GM18909 (cell line): ENCODE results near the gene IKBIP.
A peak's percentile ranks its signal among the peaks of the same experiment; 100 is the strongest.
"Not testable (repeated sequence)": the region's sequence is repeated elsewhere in the genome, so short reads cannot be mapped to it uniquely, and the experiment has no call there.

ENCODE experiments used
- ATAC-seq: cut with Tn5 transposase; IDR thresholded peaks from one replicate; pipeline ENCODE4 v1.9.1; 2021; ENCODE audit warnings: mild to moderate bottlenecking; ENCODE audit not compliant: unreplicated experiment, poor library complexity

Gene IKBIP

GRCh38 chr12:98638009-98638408, 6.6 kb downstream of the IKBIP start:
- no peak for ATAC-seq

- no peak for ATAC-seq
These were observed 7.5 kb downstream of the IKBIP start for GRCh38 chr12:98637068-98637467.

DNA sequence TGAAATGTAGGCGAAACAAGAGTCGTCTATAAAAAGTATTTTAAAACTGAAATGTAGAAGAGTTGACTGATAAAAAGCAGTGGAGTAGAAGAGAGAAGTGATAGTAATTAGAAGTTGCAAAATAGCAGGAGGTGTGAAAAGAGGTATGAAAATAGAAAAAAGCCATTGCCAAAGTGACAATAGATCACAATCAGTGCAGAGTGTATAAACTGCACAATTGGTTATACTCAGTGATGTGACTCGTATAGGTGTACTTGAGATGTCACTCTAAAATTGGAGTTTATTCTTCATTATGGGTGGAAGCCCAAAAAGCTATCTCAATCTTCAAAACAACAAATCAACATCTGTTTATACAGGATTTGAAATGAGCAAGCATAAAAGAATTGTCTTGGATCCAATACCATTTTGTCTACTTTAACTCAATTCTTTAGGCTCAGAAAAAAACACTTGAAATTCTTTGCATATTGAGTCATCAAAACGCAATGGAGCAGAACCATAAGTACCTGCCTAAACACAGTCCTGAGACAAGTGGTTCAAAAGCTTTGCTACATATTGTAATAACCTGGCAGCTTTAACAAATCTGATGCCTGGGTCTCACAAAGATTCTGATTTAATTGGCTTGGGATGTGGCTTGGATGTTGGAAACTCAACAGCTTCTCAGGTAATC, 8.8 kb downstream of the IKBIP start:
- peak; percentile 86 for ATAC-seq

DNA sequence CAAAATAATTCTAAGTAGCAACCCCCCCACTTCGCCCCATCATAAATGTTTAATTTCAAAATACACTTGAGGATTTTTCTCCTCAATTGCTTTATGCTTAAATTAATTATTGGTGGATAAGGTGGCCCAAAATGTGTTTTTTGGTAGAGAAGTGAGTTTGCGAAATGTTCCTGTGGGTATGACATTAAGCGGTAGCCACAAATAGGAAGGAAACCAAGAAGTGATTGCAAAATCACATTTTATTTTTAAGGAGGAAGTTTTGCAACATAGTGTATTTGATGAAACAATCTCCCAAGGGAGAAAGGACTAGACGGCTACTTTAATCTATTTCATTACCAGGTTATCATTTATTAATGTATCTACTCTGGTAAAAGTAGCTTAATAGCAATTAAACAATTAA, 25.6 kb downstream of the IKBIP start:
- no peak for ATAC-seq

DNA sequence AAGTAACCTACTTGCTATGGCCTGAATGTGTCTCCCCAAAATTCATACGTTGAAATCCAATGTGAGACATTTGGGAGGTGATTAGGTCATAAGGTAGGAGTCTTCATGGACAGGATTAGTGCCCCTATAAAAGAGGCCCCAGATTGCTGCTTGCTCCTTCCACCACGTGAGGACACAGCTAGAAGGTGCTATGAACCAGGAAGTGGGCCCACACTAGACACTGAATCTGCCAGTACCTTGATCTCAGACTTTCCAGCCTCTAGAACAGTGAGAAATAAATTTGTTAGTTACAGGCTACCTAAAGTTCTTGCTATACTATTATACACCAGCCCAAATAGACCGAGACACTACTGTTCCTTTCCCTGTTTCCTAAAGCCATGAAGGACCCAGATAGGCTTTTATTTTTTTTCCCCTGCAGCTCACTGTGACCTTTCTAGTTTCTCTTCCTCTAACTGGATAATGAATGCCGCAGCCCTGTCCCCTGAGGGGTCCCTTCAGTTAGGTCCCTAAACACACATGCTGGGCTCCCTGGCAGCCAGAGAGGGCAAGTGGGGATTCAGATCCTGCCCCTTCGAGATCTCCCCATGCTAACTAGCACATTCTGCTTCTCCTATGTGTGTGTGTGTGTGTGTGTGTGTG, 31.8 kb downstream of the IKBIP start:
- ATAC-seq = peak; percentile 91

DNA sequence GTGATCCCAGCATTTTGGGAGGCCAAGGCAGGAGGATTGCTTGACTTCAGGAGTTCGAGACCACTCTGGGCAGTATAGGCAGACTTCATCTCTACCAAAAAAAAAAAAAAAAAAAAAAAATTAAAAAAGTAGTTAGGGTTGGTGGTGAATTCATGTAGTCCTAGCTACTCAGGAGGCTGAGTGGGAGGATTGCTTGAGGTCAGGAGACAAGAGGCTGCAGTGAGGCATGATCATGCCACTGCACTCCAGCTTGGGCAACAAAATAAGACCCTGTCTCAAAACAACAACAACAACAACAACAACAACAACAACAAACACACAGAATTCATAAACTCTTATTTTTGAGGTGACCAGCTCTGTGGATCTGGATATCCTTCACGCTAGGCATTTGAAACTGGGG, 34.0 kb downstream of the IKBIP start:
- ATAC-seq = no peak

GRCh38 chr12:98606359-98606988, 38.1 kb downstream of the IKBIP start:
- ATAC-seq = no peak

DNA sequence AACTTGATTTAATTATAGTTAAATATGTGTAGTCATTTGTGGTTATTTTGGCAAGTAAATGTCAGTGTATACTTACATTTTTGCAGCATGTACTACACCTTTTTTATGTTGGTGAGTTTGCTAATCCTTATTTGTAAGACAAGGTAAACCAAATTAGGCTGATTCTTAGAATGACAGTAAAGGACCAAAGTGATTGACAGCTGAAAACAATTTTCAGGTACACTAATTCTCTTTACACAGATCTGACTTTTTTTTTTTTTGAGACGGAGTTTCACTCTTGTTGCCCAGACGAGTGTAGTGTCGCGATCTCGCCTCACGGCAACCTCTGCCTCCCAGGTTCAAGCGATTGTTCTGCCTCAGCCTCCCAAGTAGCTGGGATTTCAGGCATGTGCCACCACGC, 42.7 kb downstream of the IKBIP start:
- ATAC-seq = no peak

- not testable (repeated sequence) for ATAC-seq
These were observed 47.3 kb downstream of the IKBIP start for GRCh38 chr12:98597313-98597712.

DNA sequence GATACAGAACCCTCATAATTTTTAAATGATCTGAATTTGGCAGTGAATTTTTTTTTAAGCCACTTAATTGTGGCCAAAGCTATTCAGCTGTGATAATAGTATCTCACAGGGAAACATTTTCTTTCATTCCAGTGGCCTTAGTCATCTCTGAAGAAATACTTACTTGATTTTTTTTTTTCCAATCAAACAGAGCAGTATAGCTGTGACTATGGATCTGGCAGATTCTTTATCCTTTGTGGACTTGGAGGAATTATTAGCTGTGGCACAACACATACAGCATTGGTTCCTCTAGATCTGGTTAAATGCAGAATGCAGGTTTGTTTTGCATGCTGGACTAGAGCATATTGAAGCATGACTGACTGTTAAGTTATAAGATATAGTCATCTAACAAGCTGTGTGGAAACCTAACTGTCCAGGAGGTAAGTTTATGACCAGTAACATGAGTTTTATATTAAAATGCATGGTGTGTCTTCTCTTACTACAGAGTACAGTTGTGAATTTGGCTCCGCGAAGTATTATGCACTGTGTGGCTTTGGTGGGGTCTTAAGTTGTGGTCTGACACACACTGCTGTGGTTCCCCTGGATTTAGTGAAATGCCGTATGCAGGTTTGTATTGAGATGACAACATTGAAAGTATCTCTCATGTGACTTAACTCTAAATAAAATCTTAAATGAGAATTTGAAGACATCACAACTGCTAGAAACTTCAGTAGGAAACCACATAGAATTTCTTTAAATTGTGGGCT, 49.2 kb downstream of the IKBIP start:
- no peak for ATAC-seq

GRCh38 chr12:98594050-98594835, 50.3 kb downstream of the IKBIP start:
- ATAC-seq = peak; percentile 3

DNA sequence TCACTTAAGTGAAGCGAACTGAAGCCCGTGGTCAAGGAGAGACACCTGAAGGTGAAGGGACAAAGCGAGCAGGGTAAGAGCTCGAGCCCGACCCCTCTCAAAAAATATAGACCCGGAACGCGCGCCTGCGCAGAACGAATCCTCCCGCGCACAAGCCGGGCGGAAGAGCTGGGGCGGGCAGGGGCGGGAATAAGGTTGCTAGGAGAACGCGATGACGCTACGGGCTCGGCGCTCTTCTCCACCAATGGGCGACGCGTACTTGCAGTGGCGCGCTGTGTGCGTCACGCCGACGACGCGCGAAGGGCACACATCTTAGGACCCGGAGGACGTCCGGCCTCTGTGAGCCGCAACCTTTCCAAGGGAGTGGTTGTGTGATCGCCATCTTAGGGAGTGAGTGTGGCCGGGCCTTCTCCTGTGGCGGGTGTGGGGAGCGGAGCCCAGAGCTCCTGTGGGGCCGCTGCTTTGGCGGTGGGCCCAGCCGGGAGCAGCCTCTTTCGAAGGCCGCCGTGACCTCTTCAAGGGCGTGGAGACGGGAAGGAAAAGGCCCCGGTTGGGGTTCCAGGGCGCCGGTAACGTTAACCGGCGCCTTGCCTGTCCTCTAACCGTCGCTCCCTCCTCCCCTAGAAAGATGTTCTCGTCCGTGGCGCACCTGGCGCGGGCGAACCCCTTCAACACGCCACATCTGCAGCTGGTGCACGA, 51.1 kb downstream of the IKBIP start, which contains the start of gene SLC25A3:
Gene SLC25A3 (plus strand): TSS at position 336 of the 699 bp plus-strand sequence. CDS start 293 bp downstream, at position 629.
- peak; percentile 99 for ATAC-seq

DNA sequence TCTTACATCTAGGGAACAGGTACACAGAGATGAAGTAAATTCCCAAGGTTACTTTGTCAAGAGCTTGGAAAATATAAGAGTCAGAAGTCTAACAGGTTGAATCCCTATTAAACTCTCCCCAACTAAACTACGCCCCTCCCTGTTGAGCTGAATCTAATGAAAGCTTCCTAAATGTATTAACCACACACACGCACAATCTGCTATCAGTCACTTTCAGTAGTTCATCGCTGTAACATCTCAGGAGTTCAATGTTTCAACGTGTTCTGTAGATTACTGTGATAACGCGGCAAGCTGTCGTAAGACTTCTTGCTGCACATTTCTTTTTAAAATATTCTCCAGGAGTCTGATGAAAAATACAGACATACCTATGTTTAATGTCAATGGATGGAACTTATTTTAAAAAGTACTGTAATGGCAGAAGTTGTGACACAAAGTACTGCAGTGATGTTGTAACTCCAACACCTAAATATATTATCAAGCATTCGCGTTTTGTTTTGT, 51.7 kb downstream of the IKBIP start:
- no peak for ATAC-seq

DNA sequence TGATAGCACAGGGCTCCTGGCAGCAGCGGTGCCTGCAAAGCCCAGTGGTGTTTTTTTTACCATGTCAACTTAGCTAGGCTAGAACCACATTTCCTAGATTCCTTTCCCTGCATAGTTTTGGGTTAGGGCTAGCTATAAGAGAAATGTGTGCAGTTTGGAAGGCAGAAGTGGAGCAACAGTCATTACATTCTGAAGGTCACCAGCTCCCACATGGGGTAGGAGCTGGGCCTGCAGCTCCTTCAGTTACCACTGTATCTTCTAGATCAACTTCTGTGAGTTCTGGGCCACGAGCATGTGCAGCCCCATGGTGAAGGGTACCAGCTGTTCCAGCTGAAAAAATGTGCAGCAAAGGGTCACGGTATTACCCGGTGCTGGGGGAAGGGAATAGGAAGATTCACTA, 53.4 kb downstream of the IKBIP start:
- ATAC-seq = no peak

- no peak for ATAC-seq
These were observed 57.5 kb downstream of the IKBIP start for GRCh38 chr12:98587084-98587483.

DNA sequence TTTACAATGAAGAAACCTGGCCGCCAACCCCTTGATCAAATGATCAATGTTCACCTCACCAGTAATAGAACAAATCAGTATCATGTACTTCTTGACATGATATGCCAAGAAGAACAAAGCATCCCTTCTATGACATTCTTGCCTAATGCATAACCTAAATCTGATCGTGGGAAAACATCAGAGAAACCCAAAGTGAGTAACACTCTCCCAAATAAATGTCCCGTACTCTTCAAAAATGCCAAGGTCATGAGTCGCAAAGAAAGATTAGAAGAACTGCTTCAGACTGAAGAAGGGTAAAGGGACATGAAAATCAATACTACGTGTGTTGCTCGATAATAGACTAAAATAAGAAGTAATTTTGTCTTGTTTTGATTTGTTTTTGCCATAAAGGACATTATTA, 62.5 kb downstream of the IKBIP start:
- ATAC-seq = no peak

DNA sequence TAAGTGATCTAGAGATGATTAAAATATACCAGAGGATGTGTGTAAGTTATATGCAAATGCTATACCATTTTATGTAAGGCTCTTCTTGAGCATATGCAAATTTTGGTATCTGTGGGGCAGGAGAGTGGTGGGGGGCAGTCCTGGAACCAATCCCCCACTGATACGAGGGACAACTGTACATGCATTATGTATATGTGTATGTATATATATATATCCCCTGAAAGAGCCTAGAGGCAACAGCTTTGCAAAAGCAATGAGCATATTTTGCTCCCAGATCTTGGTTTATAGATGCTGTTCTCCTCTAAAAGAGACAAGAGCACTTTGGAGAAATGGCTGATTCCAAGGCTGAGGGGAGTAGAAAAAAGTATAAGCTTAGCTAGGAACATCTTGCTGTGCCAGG, 63.5 kb downstream of the IKBIP start:
- no peak for ATAC-seq

- ATAC-seq = no peak
These were observed 63.9 kb downstream of the IKBIP start for GRCh38 chr12:98580695-98581094.

DNA sequence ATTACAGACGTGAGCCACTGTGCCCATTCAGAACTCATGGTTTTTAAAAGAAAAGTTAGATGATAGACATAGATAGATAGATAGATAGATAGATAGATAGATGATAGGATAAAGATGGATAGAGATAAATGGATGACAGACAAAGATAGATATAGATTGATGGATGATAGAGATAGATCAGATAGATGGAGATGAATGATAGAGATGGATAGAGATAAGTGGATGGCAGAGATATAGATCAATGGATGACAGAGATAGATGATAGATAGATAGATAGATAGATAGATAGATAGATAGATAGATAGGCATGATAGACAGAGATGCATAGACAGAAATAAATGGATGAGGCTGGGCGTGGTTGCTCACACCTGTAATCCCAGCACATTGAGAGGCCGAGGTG, 64.8 kb downstream of the IKBIP start:
- no peak for ATAC-seq
